HepG2 (cell line): ENCODE results near the gene KCNH6. TPM values are rescaled to one million over a fixed set of nuclear protein-coding genes. Genes with fewer than 3 reads are reported as not detected.

Experiments
- CAMTA2 ChIP-seq: sonication (generic); formaldehyde crosslinking; IDR thresholded peaks from 2 replicates; pipeline ENCODE4 v1.4.0; 2020; ENCODE audit warnings: mild to moderate bottlenecking, missing genetic modification reagents, borderline replicate concordance
- DR1 ChIP-seq: sonication (generic); formaldehyde crosslinking; IDR thresholded peaks from 2 replicates; pipeline ENCODE4 v1.8.0; 2021; ENCODE audit warnings: mild to moderate bottlenecking, missing genetic modification reagents, inconsistent platforms
- ETV5 ChIP-seq: IDR thresholded peaks from 2 replicates; pipeline ENCODE4 v1.6.1; 2018; ENCODE audit warnings: missing biosample characterization, missing genetic modification reagents, inconsistent platforms, borderline replicate concordance
- FIP1L1 ChIP-seq: fragments of 200-400 bp; formaldehyde crosslinking; IDR thresholded peaks from 2 replicates; pipeline ENCODE4 v1.6.1; 2018; ENCODE audit warnings: low read depth, mild to moderate bottlenecking, low read length, moderate library complexity, borderline replicate concordance; ENCODE audit not compliant: insufficient read depth
- GFI1 ChIP-seq: sonication (generic); formaldehyde crosslinking; IDR thresholded peaks from 2 replicates; pipeline ENCODE4 v1.5.0; 2020; ENCODE audit warnings: missing genetic modification reagents, mild to moderate bottlenecking, borderline replicate concordance
- HMGA1 ChIP-seq: sonication (generic); formaldehyde crosslinking; conservative IDR thresholded peaks from 2 replicates; pipeline ENCODE4 v1.4.0; 2020; ENCODE audit warnings: missing genetic modification reagents
- HOXA9 ChIP-seq: sonication (generic); formaldehyde crosslinking; IDR thresholded peaks from 2 replicates; pipeline ENCODE4 v1.8.1; 2022; ENCODE audit warnings: missing genetic modification reagents, mild to moderate bottlenecking, moderate library complexity, borderline replicate concordance
- NFE2L1 ChIP-seq: sonication (generic); formaldehyde crosslinking; IDR thresholded peaks from 2 replicates; pipeline ENCODE4 v1.4.0; 2020; ENCODE audit warnings: missing genetic modification reagents, mild to moderate bottlenecking, borderline replicate concordance
- REPIN1 ChIP-seq: sonication (generic); formaldehyde crosslinking; IDR thresholded peaks from 2 replicates; pipeline ENCODE4 v1.8.0; 2022; ENCODE audit warnings: missing genetic modification reagents, low read depth, mild to moderate bottlenecking, borderline replicate concordance
- SP1 ChIP-seq, 2 experiments: fragments of 450-650 bp in 1 of 2; sonication (generic) in 1 of 2; formaldehyde crosslinking in 1 of 2; IDR thresholded peaks; 2 replicates each; pipeline versions ENCODE4 v1.4.0 to v1.6.1; 2016 to 2020; ENCODE audit warnings: missing genetic modification reagents in 1 of 2
- SRSF4 ChIP-seq: fragments of 200-400 bp; formaldehyde crosslinking; IDR thresholded peaks from one replicate; pipeline ENCODE4 v1.6.1; 2018; ENCODE audit warnings: mild to moderate bottlenecking, low read depth, low read length, moderate library complexity; ENCODE audit not compliant: poor library complexity, severe bottlenecking
- ZNF12 ChIP-seq: sonication (generic); formaldehyde crosslinking; IDR thresholded peaks from 2 replicates; pipeline ENCODE4 v1.5.0; 2020; ENCODE audit warnings: missing genetic modification reagents
- ZNF335 ChIP-seq: sonication (generic); formaldehyde crosslinking; IDR thresholded peaks from 2 replicates; pipeline ENCODE4 v1.4.0; 2020; ENCODE audit warnings: missing genetic modification reagents
- ZNF614 ChIP-seq: IDR thresholded peaks from 2 replicates; pipeline ENCODE4 v1.6.1; 2018; ENCODE audit warnings: missing biosample characterization, missing genetic modification reagents, inconsistent platforms, borderline replicate concordance
- ZNF768 ChIP-seq: sonication (generic); formaldehyde crosslinking; IDR thresholded peaks from 2 replicates; pipeline ENCODE4 v1.4.0; 2020; ENCODE audit warnings: missing genetic modification reagents
- polyA plus RNA-seq, 8 experiments: library from polyadenylated mRNA; depleted of rRNA in 3 of 8; stranded (reverse) in 7 of 8; unstranded in 1 of 8; fragments of >200 nt; fragmentation: Illumina TruSeq in 4 of 8; extraction: Trizol in 4 of 8; gene quantifications; 2 replicates each; pipeline versions ENCODE4 v1.2.1 to v1.2.3, GENCODE V29; 2011 to 2016; ENCODE audit warnings: low read depth in 4 of 8, missing spikeins in 1 of 8, mixed read lengths in 1 of 8; ENCODE audit not compliant: insufficient read depth in 1 of 8
- total RNA-seq, 5 experiments: library from RNA; depleted of rRNA; stranded (reverse); fragments of >200 nt; fragmentation: Illumina TruSeq; extraction: Trizol; gene quantifications; 2 replicates each; pipeline ENCODE4 v1.2.3, GENCODE V29; 2016; ENCODE audit warnings: low read depth in 1 of 5
- TF ChIP-seq, protein P1 (sequence below): sonication (generic); formaldehyde crosslinking; IDR thresholded peaks from 2 replicates; pipeline ENCODE4 v1.5.0; 2020; ENCODE audit warnings: mild to moderate bottlenecking, missing genetic modification reagents, borderline replicate concordance
- TF ChIP-seq, protein P2 (sequence below): sonication (generic); formaldehyde crosslinking; IDR thresholded peaks from 2 replicates; pipeline ENCODE4 v1.8.0; 2022; ENCODE audit warnings: missing genetic modification reagents, mild to moderate bottlenecking, borderline replicate concordance
- TF ChIP-seq, protein P3 (sequence below): sonication (generic); formaldehyde crosslinking; IDR thresholded peaks from 2 replicates; pipeline ENCODE4 v1.8.1; 2023; ENCODE audit warnings: missing genetic modification reagents, inconsistent platforms, borderline replicate concordance
- TF ChIP-seq, protein P4 (sequence below): sonication (generic); formaldehyde crosslinking; IDR thresholded peaks from 2 replicates; pipeline ENCODE4 v1.4.0; 2020; ENCODE audit warnings: mild to moderate bottlenecking, missing genetic modification reagents
- TF ChIP-seq, protein P5 (sequence below): sonication (generic); formaldehyde crosslinking; conservative IDR thresholded peaks from 2 replicates; pipeline ENCODE4 v1.5.0; 2020; ENCODE audit warnings: missing genetic modification reagents

The KCNH6 gene
- total and polyA plus RNA-seq, 2 of the 13 experiments (the other 11 are each of a cell fraction or from before 2014, with no cell fraction given) = 0.05 to 0.18 TPM

DNA sequence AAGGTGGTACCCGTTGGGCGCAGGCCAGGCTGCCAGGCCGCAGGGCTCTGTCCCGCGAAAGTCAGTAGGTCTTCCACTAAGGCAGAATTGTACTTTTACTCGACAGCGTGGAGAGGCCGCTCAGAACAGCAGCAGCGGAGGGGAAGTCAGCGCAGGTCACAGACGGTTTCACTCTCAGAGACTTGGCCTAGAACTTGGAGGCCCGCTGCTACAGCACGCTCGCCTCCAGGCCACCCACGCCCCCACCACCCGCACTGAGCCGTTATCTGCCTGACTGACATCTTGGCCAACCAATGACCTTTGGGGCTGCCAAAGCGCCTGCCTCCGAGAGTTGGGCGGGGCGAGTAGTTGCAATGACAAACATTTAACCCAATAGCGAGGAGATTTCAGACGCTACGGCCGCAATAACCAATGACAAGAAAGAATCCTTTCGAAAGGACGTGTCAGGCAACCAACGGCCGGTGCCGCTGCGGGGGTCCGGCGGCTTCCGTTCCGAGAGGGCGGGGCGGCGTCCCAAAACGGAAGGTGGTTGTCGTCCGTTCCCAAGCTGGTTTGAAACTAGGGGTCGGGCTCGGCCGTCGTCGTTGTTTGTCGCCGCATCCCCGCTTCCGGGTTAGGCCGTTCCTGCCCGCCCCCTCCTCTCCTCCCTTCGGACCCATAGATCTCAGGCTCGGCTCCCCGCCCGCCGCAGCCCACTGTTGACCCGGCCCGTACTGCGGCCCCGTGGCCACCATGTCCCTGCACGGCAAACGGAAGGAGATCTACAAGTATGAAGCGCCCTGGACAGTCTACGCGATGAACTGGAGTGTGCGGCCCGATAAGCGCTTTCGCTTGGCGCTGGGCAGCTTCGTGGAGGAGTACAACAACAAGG, 27.0 kb downstream of the KCNH6 start, which contains the start of gene DCAF7 (continued):
- TF ChIP-seq, protein P1, sequence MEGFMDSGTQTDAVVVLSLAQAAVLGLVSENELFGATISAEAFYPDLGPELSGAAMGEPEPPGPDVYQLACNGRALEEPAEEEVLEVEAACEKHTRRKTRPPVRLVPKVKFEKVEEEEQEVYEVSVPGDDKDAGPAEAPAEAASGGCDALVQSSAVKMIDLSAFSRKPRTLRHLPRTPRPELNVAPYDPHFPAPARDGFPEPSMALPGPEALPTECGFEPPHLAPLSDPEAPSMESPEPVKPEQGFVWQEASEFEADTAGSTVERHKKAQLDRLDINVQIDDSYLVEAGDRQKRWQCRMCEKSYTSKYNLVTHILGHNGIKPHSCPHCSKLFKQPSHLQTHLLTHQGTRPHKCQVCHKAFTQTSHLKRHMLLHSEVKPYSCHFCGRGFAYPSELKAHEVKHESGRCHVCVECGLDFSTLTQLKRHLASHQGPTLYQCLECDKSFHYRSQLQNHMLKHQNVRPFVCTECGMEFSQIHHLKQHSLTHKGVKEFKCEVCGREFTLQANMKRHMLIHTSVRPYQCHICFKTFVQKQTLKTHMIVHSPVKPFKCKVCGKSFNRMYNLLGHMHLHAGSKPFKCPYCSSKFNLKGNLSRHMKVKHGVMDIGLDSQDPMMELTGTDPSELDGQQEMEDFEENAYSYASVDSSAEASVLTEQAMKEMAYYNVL (CRISPR knock-in tag) = 0 out of 2 replicates have a peak, but pooled peaks have one; percentile 6
- TF ChIP-seq FIP1L1 = no peak
- peak; percentile 46 for TF ChIP-seq ZNF12 (CRISPR knock-in tag)
- TF ChIP-seq, protein P2, sequence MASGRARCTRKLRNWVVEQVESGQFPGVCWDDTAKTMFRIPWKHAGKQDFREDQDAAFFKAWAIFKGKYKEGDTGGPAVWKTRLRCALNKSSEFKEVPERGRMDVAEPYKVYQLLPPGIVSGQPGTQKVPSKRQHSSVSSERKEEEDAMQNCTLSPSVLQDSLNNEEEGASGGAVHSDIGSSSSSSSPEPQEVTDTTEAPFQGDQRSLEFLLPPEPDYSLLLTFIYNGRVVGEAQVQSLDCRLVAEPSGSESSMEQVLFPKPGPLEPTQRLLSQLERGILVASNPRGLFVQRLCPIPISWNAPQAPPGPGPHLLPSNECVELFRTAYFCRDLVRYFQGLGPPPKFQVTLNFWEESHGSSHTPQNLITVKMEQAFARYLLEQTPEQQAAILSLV = 0 out of 2 replicates have a peak, but pooled peaks have one; percentile 45
- TF ChIP-seq, protein P3, sequence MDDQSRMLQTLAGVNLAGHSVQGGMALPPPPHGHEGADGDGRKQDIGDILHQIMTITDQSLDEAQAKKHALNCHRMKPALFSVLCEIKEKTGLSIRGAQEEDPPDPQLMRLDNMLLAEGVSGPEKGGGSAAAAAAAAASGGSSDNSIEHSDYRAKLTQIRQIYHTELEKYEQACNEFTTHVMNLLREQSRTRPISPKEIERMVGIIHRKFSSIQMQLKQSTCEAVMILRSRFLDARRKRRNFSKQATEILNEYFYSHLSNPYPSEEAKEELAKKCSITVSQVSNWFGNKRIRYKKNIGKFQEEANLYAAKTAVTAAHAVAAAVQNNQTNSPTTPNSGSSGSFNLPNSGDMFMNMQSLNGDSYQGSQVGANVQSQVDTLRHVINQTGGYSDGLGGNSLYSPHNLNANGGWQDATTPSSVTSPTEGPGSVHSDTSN (CRISPR knock-in tag) = peak; percentile 97
- peak; percentile 90 for TF ChIP-seq REPIN1 (CRISPR knock-in tag)
- peak; percentile 78 for TF ChIP-seq ZNF768 (CRISPR knock-in tag)
- peak; percentile 75; the same call in 1 of the 2 replicates for TF ChIP-seq DR1 (CRISPR knock-in tag)
- TF ChIP-seq, protein P4, sequence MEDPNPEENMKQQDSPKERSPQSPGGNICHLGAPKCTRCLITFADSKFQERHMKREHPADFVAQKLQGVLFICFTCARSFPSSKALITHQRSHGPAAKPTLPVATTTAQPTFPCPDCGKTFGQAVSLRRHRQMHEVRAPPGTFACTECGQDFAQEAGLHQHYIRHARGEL (CRISPR knock-in tag) = no peak
- TF ChIP-seq NFE2L1 (CRISPR knock-in tag) = 0 out of 2 replicates have a peak, but pooled peaks have one; percentile 74
- TF ChIP-seq SP1 (IDR thresholded peaks at IDR 0.05) = no peak
- peak; percentile 79; the same call in 1 of the 2 replicates for TF ChIP-seq SP1 (CRISPR knock-in tag; IDR thresholded peaks at IDR 0.05)
- no peak for TF ChIP-seq HMGA1 (CRISPR knock-in tag)
- TF ChIP-seq ZNF335 = peak; percentile 75; the same call in 1 of the 2 replicates
- TF ChIP-seq GFI1 (CRISPR knock-in tag) = no peak
- peak; percentile 74 for TF ChIP-seq ETV5 (CRISPR knock-in tag)
- TF ChIP-seq HOXA9 = no peak
- TF ChIP-seq, protein P5, sequence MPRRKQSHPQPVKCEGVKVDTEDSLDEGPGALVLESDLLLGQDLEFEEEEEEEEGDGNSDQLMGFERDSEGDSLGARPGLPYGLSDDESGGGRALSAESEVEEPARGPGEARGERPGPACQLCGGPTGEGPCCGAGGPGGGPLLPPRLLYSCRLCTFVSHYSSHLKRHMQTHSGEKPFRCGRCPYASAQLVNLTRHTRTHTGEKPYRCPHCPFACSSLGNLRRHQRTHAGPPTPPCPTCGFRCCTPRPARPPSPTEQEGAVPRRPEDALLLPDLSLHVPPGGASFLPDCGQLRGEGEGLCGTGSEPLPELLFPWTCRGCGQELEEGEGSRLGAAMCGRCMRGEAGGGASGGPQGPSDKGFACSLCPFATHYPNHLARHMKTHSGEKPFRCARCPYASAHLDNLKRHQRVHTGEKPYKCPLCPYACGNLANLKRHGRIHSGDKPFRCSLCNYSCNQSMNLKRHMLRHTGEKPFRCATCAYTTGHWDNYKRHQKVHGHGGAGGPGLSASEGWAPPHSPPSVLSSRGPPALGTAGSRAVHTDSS (CRISPR knock-in tag) = 0 out of 2 replicates have a peak, but pooled peaks have one; percentile 20
- peak; percentile 62; the same call in 1 of the 2 replicates for TF ChIP-seq CAMTA2
- no peak for TF ChIP-seq SRSF4
- peak; percentile 83 for TF ChIP-seq ZNF614
